Peyer's patch (tissue), 4 donors: ENCODE data around the gene MMP3. TPM values are rescaled to one million over a fixed set of nuclear protein-coding genes. Genes with fewer than 3 reads are reported as not detected.

ENCODE experiments used
- DNase-seq, 3 donors: peaks; one replicate each; pipeline ENCODE4 v3.0.0-alpha.2; 2017 to 2019
- H3K27ac ChIP-seq, 4 donors: fragments of 200-600 bp; sonication (generic); one replicate each; pipeline ENCODE4 v1.5.1; 2016 to 2019
- H3K27me3 ChIP-seq, 2 donors: fragments of 200-600 bp; sonication (generic); one replicate each; pipeline ENCODE4 v1.5.1; 2019
- H3K36me3 ChIP-seq, 3 donors: fragments of 200-600 bp; sonication (generic); one replicate each; pipeline ENCODE4 v1.5.1; 2016 to 2019
- H3K4me1 ChIP-seq, 4 donors: fragments of 200-600 bp; sonication (generic); one replicate each; pipeline ENCODE4 v1.5.1; 2016 to 2019
- H3K4me3 ChIP-seq, 4 donors: fragments of 200-600 bp; sonication (generic); 1 replicate in 3 of 4; 2 replicates in 1 of 4; pipeline ENCODE4 v1.5.1; 2016 to 2019; ENCODE audit warnings: mild to moderate bottlenecking in 1 of 4
- H3K9me3 ChIP-seq, 4 donors: fragments of 200-600 bp; sonication (generic); one replicate each; pipeline ENCODE4 v1.5.1; 2016 to 2019; ENCODE audit warnings: mild to moderate bottlenecking in 1 of 4
- CTCF ChIP-seq, 6 experiments: fragments of 450-650 bp in 4 of 6; fragments of 200-600 bp in 2 of 6; sonication (generic) in 1 of 6; IDR thresholded peaks; one replicate each; pipeline ENCODE4 v1.5.1; 2017 to 2019; ENCODE audit warnings: antibody characterized with exemption in 6 of 6, mild to moderate bottlenecking in 3 of 6, moderate library complexity in 1 of 6
- POLR2A ChIP-seq, 2 donors: fragments of 450-650 bp; IDR thresholded peaks; one replicate each; pipeline ENCODE4 v1.5.1; 2017; ENCODE audit warnings: antibody characterized with exemption in 2 of 2, mild to moderate bottlenecking in 2 of 2, moderate library complexity in 2 of 2
- total RNA-seq, 4 donors: library from RNA; depleted of rRNA; stranded (reverse); fragments of >200 nt; gene quantifications; one replicate each; pipeline ENCODE4 v1.1.0, GENCODE V29; 2016

Gene MMP3
- total RNA-seq, 4 donors from 2014 or later = 1.5 to 1.8 TPM; not detected in 2

- H3K27ac ChIP-seq = peak overlapping the region in 1 of 4 donors; percentile 24
- H3K4me3 ChIP-seq = no peak overlapping the region
- H3K27me3 ChIP-seq = no peaks in the 10 kb centered on the region
- H3K36me3 ChIP-seq = no peaks in the 10 kb centered on the region
- no peak for DNase-seq
- peaks cover 0 to 6% (median 2%) of the 10 kb centered on the region in 4 donors for H3K4me1 ChIP-seq
- no peak for TF ChIP-seq POLR2A (IDR thresholded peaks at IDR 0.05)
- no peak for TF ChIP-seq CTCF (IDR thresholded peaks at IDR 0.05)
- H3K9me3 ChIP-seq = no peaks in the 10 kb centered on the region
These were observed 43.6 kb downstream of the MMP3 start for GRCh38 chr11:102799681-102800340.

GRCh38 chr11:102798012-102798746 is 45.2 kb downstream of the MMP3 start, which contains the start of gene MMP1:
TSS of gene MMP1 (minus strand) at chr11:102798160. CDS start at chr11:102798092, 68 bp downstream.
- no peaks in the 10 kb centered on the region for H3K27me3 ChIP-seq
- TF ChIP-seq POLR2A (IDR thresholded peaks at IDR 0.05) (peak in 1 of 2 donors; percentile 48), CTCF (IDR thresholded peaks at IDR 0.05) (no peak)
- H3K27ac ChIP-seq = peak within 1 kb of the TSS in 2 of 4 donors; percentile 43 to 73
- peaks cover 0 to 6% (median 2%) of the 10 kb centered on the region in 4 donors for H3K4me1 ChIP-seq
- H3K4me3 ChIP-seq = no peak within 1 kb of the TSS
- peak in 2 of 3 donors; percentile 66 to 71 for DNase-seq
- no peaks in the 10 kb centered on the region for H3K9me3 ChIP-seq
- no peaks in the 10 kb centered on the region for H3K36me3 ChIP-seq

GRCh38 chr11:102794382-102794781 is 49.0 kb downstream of the MMP3 start:
- no peak overlapping the region for H3K27ac ChIP-seq
- no peak for DNase-seq
- H3K4me1 ChIP-seq = peaks cover 0 to 6% (median 2%) of the 10 kb centered on the region in 4 donors
- peak in 2 of 6 experiments; percentile 11 to 15 for TF ChIP-seq CTCF (IDR thresholded peaks at IDR 0.05)
- no peak for TF ChIP-seq POLR2A (IDR thresholded peaks at IDR 0.05)
- H3K4me3 ChIP-seq = no peak overlapping the region
- no peaks in the 10 kb centered on the region for H3K9me3 ChIP-seq
- H3K27me3 ChIP-seq = no peaks in the 10 kb centered on the region
- H3K36me3 ChIP-seq = no peaks in the 10 kb centered on the region

GRCh38 chr11:102793677-102794290 is 49.6 kb downstream of the MMP3 start:
- TF ChIP-seq CTCF (IDR thresholded peaks at IDR 0.05) = no peak
- no peak for TF ChIP-seq POLR2A (IDR thresholded peaks at IDR 0.05)
- H3K36me3 ChIP-seq = no peaks in the 10 kb centered on the region
- H3K9me3 ChIP-seq = no peaks in the 10 kb centered on the region
- no peak overlapping the region for H3K27ac ChIP-seq
- H3K4me1 ChIP-seq = peaks cover 0 to 6% (median 2%) of the 10 kb centered on the region in 4 donors
- no peak for DNase-seq
- no peak overlapping the region for H3K4me3 ChIP-seq
- H3K27me3 ChIP-seq = no peaks in the 10 kb centered on the region

GRCh38 chr11:102792604-102793003 is 50.8 kb downstream of the MMP3 start:
- Histone ChIP-seq H3K27me3 (no peaks in the 10 kb centered on the region), H3K27ac (no peak overlapping the region), H3K9me3 (no peaks in the 10 kb centered on the region), H3K4me1 (peaks cover 0 to 5% (median 0%) of the 10 kb centered on the region in 4 donors), H3K36me3 (no peaks in the 10 kb centered on the region), H3K4me3 (no peak overlapping the region)
- TF ChIP-seq CTCF (IDR thresholded peaks at IDR 0.05) = no peak
- TF ChIP-seq POLR2A (IDR thresholded peaks at IDR 0.05) = no peak
- no peak for DNase-seq
